ENCODE measurements around the gene ATG16L1.

GRCh38 chr2:233311241-233311926, 59.9 kb downstream of the ATG16L1 start:
- TF ChIP-seq CTCF (IDR thresholded peaks at IDR 0.05; ENCODE audit: low read length) (no peak), EZH2 (IDR thresholded peaks at IDR 0.05; ENCODE audit: borderline replicate concordance, low read length) (no peak)

Measured in OCI-LY1 (cell line).